Esophagus muscularis mucosa (tissue), 4 donors: ENCODE results near the gene ZNFX1. TPM values are rescaled to one million over a fixed set of nuclear protein-coding genes. Genes with fewer than 3 reads are reported as not detected.

Experiments used
- DNase-seq: peaks from one replicate; pipeline ENCODE4 v3.0.0-alpha.2; 2017; ENCODE audit errors: extremely low spot score
- H3K27ac ChIP-seq, 4 donors: fragments of 200-600 bp; sonication (generic); replicated peaks in 1 of 4; 1 replicate in 3 of 4; 2 replicates in 1 of 4; pipeline ENCODE4 v1.5.1; 2016 to 2019; ENCODE audit warnings: mild to moderate bottlenecking in 1 of 4
- H3K27me3 ChIP-seq, 4 donors: fragments of 200-600 bp; sonication (generic); one replicate each; pipeline versions ENCODE4 v1.5.1 to v1.6.0; 2016 to 2019
- H3K36me3 ChIP-seq, 4 donors: fragments of 200-600 bp; sonication (generic); one replicate each; pipeline ENCODE4 v1.5.1; 2016 to 2019
- H3K4me1 ChIP-seq, 4 donors: fragments of 200-600 bp; sonication (generic); one replicate each; pipeline ENCODE4 v1.5.1; 2016 to 2019
- H3K4me3 ChIP-seq, 4 donors: fragments of 200-600 bp; sonication (generic); 1 replicate in 2 of 4; 2 replicates in 2 of 4; pipeline ENCODE4 v1.5.1; 2016 to 2019; ENCODE audit warnings: mild to moderate bottlenecking in 4 of 4, moderate library complexity in 1 of 4
- H3K9me3 ChIP-seq, 4 donors: fragments of 200-600 bp; sonication (generic); 1 replicate in 3 of 4; 2 replicates in 1 of 4; pipeline ENCODE4 v1.5.1; 2016 to 2019
- EP300 ChIP-seq: sonication (generic); formaldehyde crosslinking; IDR thresholded peaks from one replicate; pipeline ENCODE4 v1.6.1; 2017; ENCODE audit warnings: antibody characterized with exemption
- POLR2A ChIP-seq: fragments of 450-650 bp; IDR thresholded peaks from one replicate; pipeline ENCODE4 v1.6.1; 2017; ENCODE audit warnings: antibody characterized with exemption, moderate library complexity, mild to moderate bottlenecking, low read depth
- POLR2AphosphoS5 ChIP-seq, 2 donors: sonication (generic); formaldehyde crosslinking; IDR thresholded peaks; one replicate each; pipeline ENCODE4 v1.6.1; 2017; ENCODE audit warnings: antibody characterized with exemption in 2 of 2
- WGBS: methylation state at CpG from one replicate; pipeline ENCODE4 v1.1.5; 2018; 5-methylcytosine and 5-hydroxymethylcytosine counted together
- intact Hi-C: fragments of 100-400 bp; cut with DNase I; formaldehyde crosslinking; loops from one replicate; pipeline ENCODE4 v1.15.1; 2023
- total RNA-seq, 4 donors: library from RNA; depleted of rRNA; stranded (reverse); fragments of >200 nt; gene quantifications; one replicate each; pipeline versions ENCODE4 v1.1.0 to v1.2.1, GENCODE V29; 2016
- TF ChIP-seq, protein P1 (sequence below), 3 experiments: fragments of 200-600 bp in 2 of 3; fragments of 450-650 bp in 1 of 3; sonication (generic) in 2 of 3; IDR thresholded peaks; one replicate each; pipeline ENCODE4 v1.5.1; 2017 to 2019; ENCODE audit warnings: antibody characterized with exemption in 3 of 3, mild to moderate bottlenecking in 2 of 3, moderate library complexity in 1 of 3

ZNFX1 gene
- total RNA-seq, 4 donors from 2014 or later: 35.7 to 46.7 (median 41.3) TPM

DNA sequence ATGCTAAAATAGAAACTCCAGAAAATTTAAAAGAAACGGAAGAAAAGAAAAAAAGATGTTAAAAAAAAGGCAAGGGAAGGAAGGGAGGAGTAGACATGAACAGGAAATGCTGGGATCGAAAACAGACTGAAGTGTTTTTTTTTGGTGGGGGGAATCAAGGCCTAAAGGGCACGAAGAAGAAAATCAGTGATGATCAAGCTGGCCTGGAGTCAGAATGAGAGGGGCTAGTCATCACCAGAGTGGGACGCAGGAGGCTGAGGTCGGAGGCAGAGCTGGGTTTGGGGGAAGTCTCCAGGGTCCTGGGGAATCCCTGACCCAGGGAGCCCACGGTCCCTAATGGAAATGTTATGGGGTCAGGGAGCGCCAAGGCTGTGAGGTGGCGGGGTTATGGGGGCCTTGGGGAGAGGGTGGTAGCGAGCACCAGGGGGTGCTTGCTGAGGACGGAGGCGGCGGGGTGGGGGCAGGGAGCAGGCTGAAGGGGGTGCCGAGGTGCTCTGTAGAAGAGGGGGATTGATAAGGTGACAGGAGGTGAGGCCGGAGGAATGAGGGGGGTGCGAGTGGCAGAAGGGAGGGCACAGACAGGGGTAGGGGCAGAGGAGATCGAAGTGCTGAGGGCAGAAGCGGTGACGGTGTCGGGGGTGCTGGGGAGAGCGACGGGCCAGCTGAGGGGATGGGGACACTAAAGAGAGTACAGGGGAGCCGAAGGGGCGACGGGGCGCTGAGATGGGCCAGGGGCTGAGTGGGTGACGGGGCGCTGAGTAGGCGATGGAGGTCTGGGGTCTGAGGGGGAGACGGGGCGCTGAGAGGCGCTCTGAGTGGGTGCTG is 684 bp downstream of the ZNFX1 start:
- DNase-seq: no peak
- intact Hi-C loops: no loop called here
- 3% methylated on average over 30 of the region's 31 CpGs for WGBS
- Histone ChIP-seq H3K27ac (peak overlapping the region; percentile 91 to 99 (median 96)), H3K9me3 (peaks cover 0 to 9% (median 4%) of the 10 kb centered on the region in 4 donors), H3K36me3 (peaks cover 24 to 64% (median 50%) of the 10 kb centered on the region in 4 donors), H3K4me3 (peak overlapping the region; percentile 77 to 98 (median 87)), H3K27me3 (no peaks in the 10 kb centered on the region), H3K4me1 (peaks cover 32 to 79% (median 69%) of the 10 kb centered on the region in 4 donors)
- TF ChIP-seq POLR2AphosphoS5 (IDR thresholded peaks at IDR 0.05) (no peak), EP300 (no peak)

DNA sequence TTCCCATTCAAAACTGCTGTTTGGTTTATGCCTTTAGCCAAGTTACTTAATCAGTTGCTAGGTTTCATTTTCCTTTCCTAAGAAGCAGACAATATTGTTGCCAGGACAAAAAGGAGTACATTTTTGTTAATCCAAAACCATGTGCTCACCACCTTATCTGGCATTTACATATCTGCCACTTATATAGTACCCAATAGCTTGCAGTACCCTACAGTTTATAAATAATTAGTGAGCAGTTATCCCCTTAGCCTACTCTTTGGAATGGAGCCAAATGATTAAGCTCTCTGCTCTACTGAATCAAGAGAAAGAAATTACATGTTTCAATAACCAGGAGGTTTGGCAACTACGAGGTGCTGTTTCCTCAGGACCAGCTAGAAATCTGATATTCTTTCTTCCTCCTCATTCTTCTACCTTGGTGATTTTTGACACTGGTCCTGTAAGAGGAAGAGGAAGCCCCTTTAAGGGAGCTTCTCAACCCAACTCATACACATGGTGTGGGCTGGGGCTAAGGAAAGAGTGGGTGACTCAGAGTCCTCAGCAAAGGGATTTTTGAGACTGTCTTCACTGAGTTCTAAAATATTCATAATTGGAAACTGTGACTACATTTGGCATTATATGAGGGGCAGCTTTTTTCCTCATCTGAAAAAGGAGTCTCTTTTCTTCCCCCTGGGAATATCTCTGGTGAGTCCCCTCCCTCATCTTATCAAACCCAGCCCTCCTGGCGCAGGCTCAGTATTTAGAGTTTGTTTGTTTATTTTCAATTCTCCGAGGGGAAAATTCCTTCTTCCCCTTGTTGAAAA is 1.5 kb downstream of the ZNFX1 start:
- WGBS: 14% methylated on average over 3 of the region's 3 CpGs
- Histone ChIP-seq H3K36me3 (peaks cover 18 to 64% (median 49%) of the 10 kb centered on the region in 4 donors), H3K4me1 (peaks cover 32 to 79% (median 68%) of the 10 kb centered on the region in 4 donors), H3K27me3 (no peaks in the 10 kb centered on the region), H3K4me3 (peak overlapping the region; percentile 77 to 98 (median 87)), H3K9me3 (peaks cover 0 to 9% (median 4%) of the 10 kb centered on the region in 4 donors), H3K27ac (peak overlapping the region; percentile 91 to 99 (median 96))
- DNase-seq: no peak
- TF ChIP-seq POLR2AphosphoS5 (IDR thresholded peaks at IDR 0.05) (peak in 1 of 2 donors; percentile 20), POLR2A (no peak), EP300 (no peak)
- TF ChIP-seq, protein P1, sequence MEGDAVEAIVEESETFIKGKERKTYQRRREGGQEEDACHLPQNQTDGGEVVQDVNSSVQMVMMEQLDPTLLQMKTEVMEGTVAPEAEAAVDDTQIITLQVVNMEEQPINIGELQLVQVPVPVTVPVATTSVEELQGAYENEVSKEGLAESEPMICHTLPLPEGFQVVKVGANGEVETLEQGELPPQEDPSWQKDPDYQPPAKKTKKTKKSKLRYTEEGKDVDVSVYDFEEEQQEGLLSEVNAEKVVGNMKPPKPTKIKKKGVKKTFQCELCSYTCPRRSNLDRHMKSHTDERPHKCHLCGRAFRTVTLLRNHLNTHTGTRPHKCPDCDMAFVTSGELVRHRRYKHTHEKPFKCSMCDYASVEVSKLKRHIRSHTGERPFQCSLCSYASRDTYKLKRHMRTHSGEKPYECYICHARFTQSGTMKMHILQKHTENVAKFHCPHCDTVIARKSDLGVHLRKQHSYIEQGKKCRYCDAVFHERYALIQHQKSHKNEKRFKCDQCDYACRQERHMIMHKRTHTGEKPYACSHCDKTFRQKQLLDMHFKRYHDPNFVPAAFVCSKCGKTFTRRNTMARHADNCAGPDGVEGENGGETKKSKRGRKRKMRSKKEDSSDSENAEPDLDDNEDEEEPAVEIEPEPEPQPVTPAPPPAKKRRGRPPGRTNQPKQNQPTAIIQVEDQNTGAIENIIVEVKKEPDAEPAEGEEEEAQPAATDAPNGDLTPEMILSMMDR (IDR thresholded peaks at IDR 0.05): no peak
- intact Hi-C loops: no loop called here

DNA sequence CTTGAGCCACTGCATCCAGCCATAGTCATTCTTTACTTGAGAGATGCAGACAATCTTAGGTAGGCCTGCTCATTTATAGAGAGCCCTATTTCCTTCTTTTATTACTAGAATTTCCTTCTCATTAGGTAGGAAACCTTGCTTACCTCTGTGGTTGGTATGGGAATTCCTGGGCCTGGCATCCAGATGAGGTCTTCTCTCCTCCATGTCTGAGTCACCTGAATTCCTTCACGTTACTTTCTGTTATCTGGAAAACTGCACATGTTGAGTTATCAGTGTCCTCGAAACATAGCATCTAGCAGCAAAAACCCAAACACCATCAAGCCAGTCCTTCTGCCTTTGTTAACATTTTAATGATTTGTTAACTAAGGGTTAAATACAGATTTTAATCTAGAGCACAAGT is 2.2 kb downstream of the ZNFX1 start:
- peaks cover 18 to 64% (median 49%) of the 10 kb centered on the region in 4 donors for H3K36me3 ChIP-seq
- H3K4me3 ChIP-seq: peak overlapping the region in 3 of 4 donors; percentile 77 to 97 (median 77)
- H3K9me3 ChIP-seq: peaks cover 0 to 3% (median 1%) of the 10 kb centered on the region in 4 donors
- H3K27me3 ChIP-seq: no peaks in the 10 kb centered on the region
- TF ChIP-seq EP300 (no peak), POLR2AphosphoS5 (IDR thresholded peaks at IDR 0.05) (no peak), POLR2A (no peak)
- TF ChIP-seq, protein P1 (IDR thresholded peaks at IDR 0.05): no peak
- peaks cover 32 to 78% (median 68%) of the 10 kb centered on the region in 4 donors for H3K4me1 ChIP-seq
- peak overlapping the region; percentile 91 to 99 (median 96) for H3K27ac ChIP-seq
- DNase-seq: no peak
- WGBS: 59% methylated on average over 2 of the region's 2 CpGs
- intact Hi-C loops: no loop called here

DNA sequence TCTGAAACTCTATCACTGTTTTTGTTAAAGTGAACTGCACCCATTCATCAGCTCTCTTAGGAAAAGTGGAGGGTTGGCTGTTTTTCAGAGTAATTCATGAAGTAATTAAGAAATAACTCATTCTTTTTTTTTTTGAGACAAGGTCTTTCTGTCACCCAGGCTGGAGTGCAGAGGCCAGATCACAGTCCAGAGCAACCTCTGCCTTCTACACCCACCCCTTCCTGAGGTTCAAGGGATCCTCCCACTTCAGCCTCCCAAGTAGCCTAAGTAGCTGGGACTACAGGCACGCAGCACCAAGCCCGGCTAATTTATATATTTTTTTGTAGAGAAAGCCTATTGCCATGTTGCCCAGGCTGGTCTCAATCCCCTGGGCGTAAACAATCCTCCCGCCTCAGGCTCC is 2.6 kb downstream of the ZNFX1 start:
- Histone ChIP-seq H3K9me3 (no peaks in the 10 kb centered on the region), H3K4me3 (no peak overlapping the region), H3K4me1 (peaks cover 29 to 78% (median 68%) of the 10 kb centered on the region in 4 donors), H3K27ac (no peak overlapping the region), H3K36me3 (peaks cover 14 to 64% (median 49%) of the 10 kb centered on the region in 4 donors), H3K27me3 (no peaks in the 10 kb centered on the region)
- no peak for DNase-seq
- 87% methylated on average over 4 of the region's 4 CpGs for WGBS
- TF ChIP-seq POLR2AphosphoS5 (IDR thresholded peaks at IDR 0.05) (no peak), EP300 (no peak), POLR2A (no peak)
- TF ChIP-seq, protein P1 (IDR thresholded peaks at IDR 0.05): no peak
- intact Hi-C loops: no loop called here
